DMS79 treated with DMSO at 0.1 percent for 48 hours (cell line): ENCODE data around the gene CISD3.

Experiments
- DNase-seq: peaks from one replicate; lab custom pipeline; 2025; lab: John Stamatoyannopoulos, UW

CISD3 gene

GRCh38 chr17:38728290-38728831 lies 1.8 kb upstream of the CISD3 start:
- no peak for DNase-seq

- DNase-seq = no peak
Measured at GRCh38 chr17:38729368-38729885, 714 bp upstream of the CISD3 start.

- peak; percentile 75 for DNase-seq
Measured at GRCh38 chr17:38730526-38731379, 612 bp downstream of the CISD3 start.

GRCh38 chr17:38731526-38732294 lies 1.6 kb downstream of the CISD3 start:
- DNase-seq = peak; percentile 8

GRCh38 chr17:38732376-38733281 lies 2.5 kb downstream of the CISD3 start:
- no peak for DNase-seq

DNA sequence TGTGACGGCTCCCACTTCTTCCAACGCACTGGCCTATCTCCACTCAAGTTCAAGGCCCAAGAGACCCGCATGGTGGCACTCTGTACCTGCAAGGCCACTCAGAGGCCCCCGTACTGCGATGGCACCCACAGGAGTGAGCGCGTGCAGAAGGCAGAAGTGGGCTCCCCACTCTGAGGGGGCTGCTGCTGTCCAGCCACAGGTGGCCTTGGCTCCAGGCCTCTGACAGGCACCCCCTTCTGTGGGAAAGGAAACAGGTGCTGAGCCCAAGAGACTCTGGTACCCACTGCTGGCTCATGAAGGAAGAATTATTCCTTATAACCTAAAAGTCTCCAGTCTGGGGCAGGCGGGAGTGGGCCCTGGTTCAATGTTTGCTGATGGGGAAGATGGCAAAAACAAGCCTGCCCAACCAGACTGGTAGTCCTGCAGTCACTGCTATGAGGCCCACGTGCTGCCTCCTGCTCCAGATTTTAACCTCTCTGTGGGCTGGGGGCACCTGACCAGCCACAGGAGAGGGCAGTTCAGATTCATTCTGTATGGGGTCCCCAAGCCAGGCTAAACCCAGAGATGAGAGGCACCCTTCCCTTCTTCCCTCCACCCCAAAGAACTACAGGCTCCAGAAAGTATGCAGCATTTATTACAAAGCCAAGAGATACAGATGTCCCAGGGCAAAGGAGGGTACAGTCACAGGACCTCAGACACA lies 3.3 kb downstream of the CISD3 start:
- DNase-seq = no peak

GRCh38 chr17:38733982-38734973 lies 4.1 kb downstream of the CISD3 start:
- DNase-seq = no peak

DNA sequence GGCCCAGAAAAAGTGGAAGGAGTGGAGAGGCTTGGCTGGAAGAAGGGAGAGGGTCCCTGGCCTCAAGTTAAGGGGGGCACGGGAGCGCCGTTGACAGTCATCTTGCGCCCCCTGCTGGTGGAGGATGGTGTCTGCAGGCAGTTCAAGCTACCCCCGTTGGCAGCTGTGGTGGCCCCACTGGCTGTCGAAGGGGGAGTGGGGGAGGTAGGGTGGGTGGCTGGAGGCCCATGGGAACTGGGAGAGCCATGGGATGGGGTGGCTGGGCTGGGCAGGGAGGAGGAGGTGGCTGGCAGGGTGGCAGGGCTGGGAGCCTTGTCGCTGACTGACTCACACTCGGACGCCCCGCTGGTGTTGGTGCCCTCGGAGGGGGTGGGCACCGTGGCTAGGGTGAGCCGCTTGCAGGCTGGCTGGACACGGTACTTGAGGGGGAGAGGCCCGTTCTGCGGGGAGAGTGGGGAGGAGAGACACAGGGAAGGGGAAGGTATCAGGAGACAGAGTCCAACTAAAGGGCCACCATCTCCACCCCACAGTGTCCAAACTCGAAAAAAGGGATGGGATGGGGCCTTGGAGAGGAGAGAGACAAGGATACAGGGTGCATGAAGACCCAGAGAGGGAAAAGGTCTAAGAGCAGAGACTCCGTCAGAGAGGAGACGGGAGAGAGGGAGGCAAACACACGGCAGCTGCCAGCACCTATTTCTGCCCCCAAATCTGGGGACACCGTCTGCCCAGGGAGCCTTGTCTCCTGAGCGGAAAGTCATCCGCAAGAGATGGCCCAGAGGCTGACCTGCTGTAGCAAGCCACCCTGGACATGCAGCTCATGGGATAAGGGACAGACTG lies 5.2 kb downstream of the CISD3 start:
- peak; percentile 5 for DNase-seq

DNA sequence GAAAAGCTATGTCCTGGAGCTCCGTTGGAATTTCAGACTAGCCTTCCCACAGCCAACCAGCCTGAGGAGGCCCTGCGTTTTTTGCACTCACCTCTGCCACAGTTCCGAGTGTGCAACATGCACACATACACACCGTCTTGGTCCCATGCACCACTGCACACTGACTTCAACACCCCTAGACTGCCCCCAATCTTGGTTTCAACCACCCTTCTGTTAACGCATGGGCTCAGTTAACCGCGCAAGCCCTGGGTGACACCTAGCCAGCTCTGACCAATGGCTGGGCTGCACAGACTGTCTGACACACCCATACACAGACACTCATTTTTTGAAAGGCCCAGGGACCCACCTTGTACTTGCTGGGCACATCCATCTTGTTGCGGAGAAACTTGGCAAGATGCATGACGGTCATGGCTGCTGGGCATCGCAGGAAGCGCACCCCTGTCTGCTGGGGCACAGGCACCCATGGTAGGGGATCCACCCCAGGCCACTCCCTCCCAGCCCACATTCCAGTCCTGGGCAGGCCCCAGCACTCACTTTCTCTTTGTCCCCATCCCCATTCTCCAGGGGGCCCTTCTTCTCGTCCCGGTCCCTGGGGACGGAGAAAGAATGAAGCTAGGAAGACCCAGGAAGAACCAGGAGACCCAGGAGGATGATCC lies 8.0 kb downstream of the CISD3 start:
- no peak for DNase-seq

DNA sequence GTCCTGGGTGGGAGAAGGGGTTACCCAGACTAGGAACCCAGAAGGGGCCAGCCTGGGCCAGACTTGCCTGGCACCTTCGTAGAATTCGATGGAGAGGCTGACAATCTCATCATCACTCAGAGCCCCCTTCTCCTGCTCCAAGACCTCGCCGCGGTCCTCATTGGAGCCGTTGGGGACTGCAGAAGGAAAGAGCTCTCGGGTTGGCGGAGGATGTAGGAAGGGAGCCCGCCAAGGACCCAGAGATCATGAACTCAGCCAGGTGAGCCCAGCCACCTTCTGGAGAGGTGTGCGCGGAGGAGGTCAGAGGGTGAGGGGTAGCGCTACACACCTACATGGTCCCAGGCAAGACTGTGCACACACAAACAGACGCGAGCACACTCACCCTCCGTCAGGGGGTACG lies 8.5 kb downstream of the CISD3 start:
- DNase-seq = no peak

DNA sequence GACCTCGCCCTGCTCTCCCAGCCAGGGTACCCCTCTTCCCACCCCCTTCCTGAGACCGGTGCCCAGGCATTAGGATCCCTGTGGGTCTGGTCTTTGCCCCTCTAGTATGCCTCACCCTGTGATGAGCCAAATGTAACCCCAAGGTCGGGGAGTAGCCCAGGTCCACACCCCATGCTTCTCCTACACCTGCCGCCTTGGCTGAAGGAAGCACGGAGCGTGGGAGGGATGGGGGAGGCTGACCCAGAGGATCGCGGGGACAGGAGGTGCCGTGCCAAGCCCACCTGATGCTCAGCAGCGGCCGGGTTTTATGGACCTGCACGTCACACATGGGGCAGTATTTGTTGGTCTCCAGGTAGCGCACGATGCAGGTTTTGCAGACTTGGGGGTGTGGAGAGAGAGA lies 9.2 kb downstream of the CISD3 start:
- no peak for DNase-seq

DNA sequence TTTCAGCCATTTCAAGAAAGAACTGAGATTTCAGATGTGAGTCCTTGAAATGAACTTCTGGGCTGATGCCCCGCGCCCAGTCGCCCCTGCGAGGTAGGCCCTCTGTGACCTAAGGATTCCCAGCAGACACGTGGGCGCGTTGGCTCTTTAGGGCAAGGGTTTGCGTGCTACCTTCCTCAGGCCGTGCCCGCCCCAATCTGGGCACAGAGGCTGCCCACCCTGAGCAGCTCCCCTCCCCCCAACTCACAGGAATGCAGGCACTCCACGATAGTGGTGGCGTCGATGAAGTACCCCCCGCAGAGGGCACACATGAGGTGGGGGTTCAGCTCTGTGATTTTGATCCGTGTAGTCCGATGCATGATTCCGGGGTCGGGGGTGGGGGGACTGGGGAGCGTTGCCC lies 9.9 kb downstream of the CISD3 start:
- DNase-seq = no peak

- no peak for DNase-seq
Measured at GRCh38 chr17:38740806-38741205, 10.7 kb downstream of the CISD3 start.

GRCh38 chr17:38741461-38741860 lies 11.3 kb downstream of the CISD3 start:
- no peak for DNase-seq

- DNase-seq = no peak
Measured at GRCh38 chr17:38741921-38742410, 11.8 kb downstream of the CISD3 start.

GRCh38 chr17:38742411-38743308 lies 12.5 kb downstream of the CISD3 start:
- DNase-seq = peak; percentile 79

DNA sequence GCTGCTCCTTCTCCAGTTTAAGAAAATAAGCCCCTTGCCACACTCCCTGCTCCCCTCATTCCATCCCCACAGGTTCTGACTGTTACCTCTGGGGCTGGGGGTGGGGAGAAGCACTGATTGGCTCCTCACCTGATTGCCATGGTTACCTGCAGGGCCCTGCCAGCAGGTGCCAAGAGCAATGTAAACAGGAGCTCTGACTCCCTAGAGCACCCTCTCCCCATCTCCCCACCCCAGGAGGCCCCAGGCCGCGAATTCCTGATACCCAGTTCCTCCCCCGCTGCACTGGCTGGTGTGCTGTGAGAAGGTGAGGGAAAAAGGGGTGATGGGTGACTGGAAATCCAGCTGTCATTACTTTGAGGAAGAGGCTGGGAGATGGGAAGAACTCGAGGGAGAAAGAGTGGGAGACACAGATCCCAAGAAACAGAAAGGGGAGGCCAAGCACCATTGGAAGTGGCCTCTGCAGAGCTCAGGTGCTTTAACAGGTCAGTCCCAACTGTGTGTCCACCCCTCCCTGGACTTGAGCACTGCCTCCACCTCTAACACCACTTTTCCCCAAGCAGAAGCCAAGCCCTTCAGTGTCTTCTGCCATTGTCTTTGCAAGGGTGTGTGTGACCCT lies 13.5 kb downstream of the CISD3 start:
- peak; percentile 32 for DNase-seq
